ENCODE measurements around the gene CACYBP. TPM values are rescaled to one million over a fixed set of nuclear protein-coding genes. Genes with fewer than 3 reads are reported as not detected.

Gene CACYBP
- total and polyA plus RNA-seq, 2 experiments from 2014 or later, result 209 to 453 TPM

GRCh38 chr1:174976436-174977108 lies 23.2 kb upstream of the CACYBP start (continued):
- TF ChIP-seq ZNF462 (CRISPR knock-in tag; IDR thresholded peaks at IDR 0.05), result no peak
- TF ChIP-seq EZH2 (IDR thresholded peaks at IDR 0.05; ENCODE audit: low read depth, unreplicated experiment), result no peak
- no peak for TF ChIP-seq CREB1 (CRISPR knock-in tag; IDR thresholded peaks at IDR 0.05; ENCODE audit: low read depth)

GRCh38 chr1:174982971-174983689 lies 16.6 kb upstream of the CACYBP start:
- Histone ChIP-seq H4K20me1 (replicated peaks; ENCODE audit: insufficient read depth) (no peaks in the 10 kb centered on the region), H2AFZ (no peak overlapping the region), H3K9me2 (ENCODE audit: insufficient read depth) (no peaks in the 10 kb centered on the region), H3K4me3 (no peak overlapping the region), H3K27me3 (ENCODE audit: insufficient read depth) (no peaks in the 10 kb centered on the region), H3K36me3 (ENCODE audit: insufficient read depth) (peaks cover 58% of the 10 kb centered on the region), H3K4me2 (no peak overlapping the region), H3K4me1 (ENCODE audit: insufficient read depth) (no peaks in the 10 kb centered on the region), H3K27ac (ENCODE audit: low read depth) (peak overlapping the region; percentile 67; the same call in 1 of the 2 replicates), H3K79me2 (replicated peaks; ENCODE audit: insufficient read depth) (peaks cover 2% of the 10 kb centered on the region; the same call in 1 of the 2 replicates), H3F3A (replicated peaks; ENCODE audit: low read depth) (peaks cover 18% of the 10 kb centered on the region; the same call in 1 of the 2 replicates)
- Mint-ChIP-seq H3K4me1 (no peaks in the 10 kb centered on the region; the same call in 2 of the 3 replicates), H3K4me3 (no peak overlapping the region), H3K27ac (no peak overlapping the region), H3K27me3 (ENCODE audit: insufficient read depth, low read depth, poor library complexity) (peaks cover 2% of the 10 kb centered on the region), H3K36me3 (ENCODE audit: low read depth) (peaks cover 82% of the 10 kb centered on the region), H3K9me3 (no peaks in the 10 kb centered on the region)
- ATAC-seq (no peak; the same call in 2 of the 3 replicates), DNase-seq (ENCODE audit: low spot score) (peak; percentile 76)
- TF ChIP-seq ZNF331 (CRISPR knock-in tag; IDR thresholded peaks at IDR 0.05; ENCODE audit: low read depth) (no peak), EZH2phosphoT487 (IDR thresholded peaks at IDR 0.05; ENCODE audit: unreplicated experiment) (no peak), ZNF462 (CRISPR knock-in tag; IDR thresholded peaks at IDR 0.05) (no peak), ZNF114 (CRISPR knock-in tag; IDR thresholded peaks at IDR 0.05) (no peak), NANOG (IDR thresholded peaks at IDR 0.05; ENCODE audit: borderline replicate concordance) (no peak)
